Mesenchymal stem cell (in vitro differentiated cells and primary cell): ENCODE data around the gene GPER1.
A peak's percentile ranks its signal among the peaks of the same experiment; 100 is the strongest.

Experiments used
- DNase-seq: peaks from one replicate; pipeline ENCODE4 v3.0.0-alpha.2; 2013
- H2AFZ ChIP-seq: one replicate; pipeline ENCODE4 v1.6.1; 2013; ENCODE audit warnings: low read depth, mild to moderate bottlenecking, control low read depth, inconsistent platforms, low read length, moderate library complexity
- H2AK5ac ChIP-seq: 2 replicates; pipeline ENCODE4 v1.6.1; 2013; ENCODE audit warnings: low read length, moderate library complexity, mild to moderate bottlenecking, inconsistent platforms; ENCODE audit not compliant: severe bottlenecking
- H2BK120ac ChIP-seq: one replicate; pipeline ENCODE4 v1.6.1; 2013; ENCODE audit warnings: low read depth, mild to moderate bottlenecking, inconsistent platforms, low read length, moderate library complexity
- H2BK12ac ChIP-seq, 2 experiments: one replicate each; pipeline ENCODE4 v1.6.1; 2013; ENCODE audit warnings: inconsistent platforms in 2 of 2, low read length in 2 of 2, mild to moderate bottlenecking in 2 of 2, moderate library complexity in 2 of 2, control low read depth in 1 of 2
- H2BK15ac ChIP-seq: one replicate; pipeline ENCODE4 v1.6.1; 2013; ENCODE audit warnings: mild to moderate bottlenecking, low read depth, inconsistent platforms; ENCODE audit not compliant: poor library complexity, severe bottlenecking
- H2BK5ac ChIP-seq: 2 replicates; pipeline ENCODE4 v1.6.1; 2013; ENCODE audit warnings: low read depth, mild to moderate bottlenecking, low read length, control low read depth, inconsistent platforms; ENCODE audit not compliant: poor library complexity, severe bottlenecking
- H3K14ac ChIP-seq, 2 experiments: one replicate each; pipeline ENCODE4 v1.6.1; 2013; ENCODE audit warnings: inconsistent platforms in 2 of 2, low read length in 2 of 2, control low read depth in 1 of 2, mild to moderate bottlenecking in 1 of 2, moderate library complexity in 1 of 2
- H3K18ac ChIP-seq, 2 experiments: one replicate each; pipeline ENCODE4 v1.6.1; 2013; ENCODE audit warnings: inconsistent platforms in 2 of 2, low read length in 2 of 2, control low read depth in 1 of 2, low read depth in 1 of 2, mild to moderate bottlenecking in 1 of 2
- H3K23ac ChIP-seq, 2 experiments: one replicate each; pipeline ENCODE4 v1.6.1; 2013; ENCODE audit warnings: inconsistent platforms in 2 of 2, low read length in 2 of 2, mild to moderate bottlenecking in 2 of 2, moderate library complexity in 2 of 2, control low read depth in 1 of 2
- H3K27ac ChIP-seq: 2 replicates; pipeline ENCODE4 v1.5.1; 2013; ENCODE audit warnings: mild to moderate bottlenecking, moderate library complexity, low read length, control low read depth, inconsistent platforms; ENCODE audit not compliant: poor library complexity, severe bottlenecking
- H3K27me3 ChIP-seq, 2 experiments: 2 replicates each; pipeline versions ENCODE4 v1.6.1 to v1.7.0; 2013; ENCODE audit warnings: low read length in 2 of 2, mild to moderate bottlenecking in 2 of 2, moderate library complexity in 2 of 2, control low read depth in 1 of 2, inconsistent platforms in 1 of 2; ENCODE audit not compliant: control insufficient read depth in 1 of 2, insufficient read depth in 1 of 2
- H3K36me3 ChIP-seq, 2 experiments: 2 replicates each; pipeline versions ENCODE4 v1.6.1 to v1.7.0; 2013; ENCODE audit warnings: low read length in 2 of 2, control low read depth in 1 of 2, inconsistent platforms in 1 of 2, low read depth in 1 of 2, mild to moderate bottlenecking in 1 of 2; ENCODE audit not compliant: insufficient read depth in 2 of 2, control insufficient read depth in 1 of 2
- H3K4ac ChIP-seq, 2 experiments: one replicate each; pipeline ENCODE4 v1.6.1; 2013; ENCODE audit warnings: inconsistent platforms in 2 of 2, low read length in 2 of 2, mild to moderate bottlenecking in 2 of 2, moderate library complexity in 2 of 2, control low read depth in 1 of 2, low read depth in 1 of 2
- H3K4me1 ChIP-seq: 2 replicates; pipeline ENCODE4 v1.6.1; 2013; ENCODE audit warnings: low read depth, low read length, control low read depth; ENCODE audit not compliant: control insufficient read depth, insufficient read depth
- H3K4me2 ChIP-seq: 2 replicates; pipeline ENCODE4 v1.6.1; 2013; ENCODE audit warnings: low read length, mild to moderate bottlenecking, inconsistent platforms; ENCODE audit not compliant: poor library complexity, severe bottlenecking
- H3K4me3 ChIP-seq, 2 experiments: 2 replicates each; pipeline versions ENCODE4 v1.5.1 to v1.7.0; 2013; ENCODE audit warnings: low read length in 2 of 2, mild to moderate bottlenecking in 2 of 2, control low read depth in 1 of 2, low read depth in 1 of 2; ENCODE audit not compliant: insufficient read depth in 1 of 2
- H3K79me1 ChIP-seq: replicated peaks from 2 replicates; pipeline ENCODE4 v1.6.1; 2013; ENCODE audit warnings: mild to moderate bottlenecking, control low read depth, low read length, inconsistent platforms; ENCODE audit not compliant: poor library complexity, severe bottlenecking
- H3K9ac ChIP-seq: 2 replicates; pipeline ENCODE4 v1.7.0; 2013; ENCODE audit warnings: mild to moderate bottlenecking, low read length, moderate library complexity
- H3K9me3 ChIP-seq: 2 replicates; pipeline ENCODE4 v1.7.0; 2013; ENCODE audit warnings: mild to moderate bottlenecking, low read length; ENCODE audit not compliant: control insufficient read depth
- H4K8ac ChIP-seq: one replicate; pipeline ENCODE4 v1.6.1; 2013; ENCODE audit warnings: inconsistent platforms, mild to moderate bottlenecking, low read length, moderate library complexity
- H4K91ac ChIP-seq: one replicate; pipeline ENCODE4 v1.6.1; 2013; ENCODE audit warnings: mild to moderate bottlenecking, low read length, inconsistent platforms
- WGBS: methylation state at CpG from one replicate; pipeline ENCODE4 v1.1.7; 2013; ENCODE audit warnings: mixed read lengths; 5-methylcytosine and 5-hydroxymethylcytosine counted together

The GPER1 gene

DNA sequence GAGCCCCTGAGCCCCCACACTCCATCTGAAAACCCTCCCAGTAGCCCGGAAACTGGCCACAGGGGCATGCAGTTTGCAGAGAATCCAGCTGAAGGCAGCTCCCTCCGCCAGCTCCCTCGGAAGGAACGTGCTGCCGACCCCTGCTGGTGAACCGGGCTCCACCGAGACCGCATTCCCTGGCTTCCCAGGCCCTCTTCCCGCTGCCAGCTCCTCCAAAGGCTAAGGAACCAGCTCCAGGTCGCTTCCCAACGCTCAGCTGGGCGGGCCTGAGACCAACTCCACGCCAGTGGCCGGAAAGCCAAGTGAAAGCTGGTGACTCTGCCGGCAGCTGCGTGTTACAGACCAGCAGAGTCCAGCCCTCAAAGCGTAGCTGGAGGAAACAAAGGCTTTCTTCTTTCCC lies 35.8 kb downstream of the GPER1 start:
- no peak overlapping the region for H4K91ac ChIP-seq
- H3K36me3 ChIP-seq, result peaks cover 12 to 44% of the 10 kb centered on the region in 2 experiments
- H3K14ac ChIP-seq, result no peak overlapping the region
- peak overlapping the region; percentile 34 for H2BK15ac ChIP-seq
- H4K8ac ChIP-seq, result no peak overlapping the region
- H2AK5ac ChIP-seq, result no peak overlapping the region
- no peak overlapping the region for H3K4ac ChIP-seq
- peak overlapping the region; percentile 82 for H2BK120ac ChIP-seq
- peak overlapping the region in 1 of 2 experiments; percentile 28 for H3K18ac ChIP-seq
- no peaks in the 10 kb centered on the region for H3K27me3 ChIP-seq
- WGBS, result 11% methylated on average over 17 of the region's 17 CpGs
- DNase-seq, result peak; percentile 91
- H3K4me2 ChIP-seq, result no peak overlapping the region
- no peaks in the 10 kb centered on the region for H3K9me3 ChIP-seq
- H3K23ac ChIP-seq, result no peak overlapping the region
- no peak overlapping the region for H2AFZ ChIP-seq
- H3K4me3 ChIP-seq, result peak overlapping the region in 1 of 2 experiments; percentile 75
- H3K9ac ChIP-seq, result peak overlapping the region; percentile 92
- H2BK5ac ChIP-seq, result no peak overlapping the region
- H3K79me1 ChIP-seq, result peaks cover 40% of the 10 kb centered on the region
- H3K4me1 ChIP-seq, result peaks cover 37% of the 10 kb centered on the region
- H3K27ac ChIP-seq, result peak overlapping the region; percentile 27
- no peak overlapping the region for H2BK12ac ChIP-seq

DNA sequence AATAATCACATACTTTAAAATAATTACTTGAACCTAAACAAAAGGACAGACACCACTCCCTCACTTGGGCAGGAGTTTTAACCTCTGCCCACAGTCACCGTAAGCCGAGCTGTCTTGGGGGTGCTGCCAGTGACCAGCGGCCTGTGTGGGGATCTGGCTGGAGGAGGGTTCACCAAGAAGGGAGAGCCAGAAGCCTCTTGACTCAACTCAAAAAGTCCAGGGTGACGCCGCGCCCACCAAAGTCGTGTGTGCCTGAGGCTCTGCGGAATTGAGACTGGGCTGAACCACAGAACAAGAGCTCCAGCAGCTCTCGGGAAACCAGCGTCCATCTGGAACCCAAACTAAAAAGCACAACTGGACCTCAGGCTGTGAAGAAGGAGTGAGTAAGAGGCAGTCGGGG lies 36.3 kb downstream of the GPER1 start:
- H2BK5ac ChIP-seq, result no peak overlapping the region
- 94% methylated on average over 8 of the region's 11 CpGs for WGBS
- H3K4me3 ChIP-seq, result peak overlapping the region in 1 of 2 experiments; percentile 75
- no peak for DNase-seq
- no peak overlapping the region for H2AK5ac ChIP-seq
- H3K9ac ChIP-seq, result peak overlapping the region; percentile 92
- no peaks in the 10 kb centered on the region for H3K27me3 ChIP-seq
- no peak overlapping the region for H3K23ac ChIP-seq
- H3K27ac ChIP-seq, result peak overlapping the region; percentile 27
- H3K4ac ChIP-seq, result peak overlapping the region; percentile 61 to 65
- H2BK120ac ChIP-seq, result no peak overlapping the region
- no peak overlapping the region for H3K14ac ChIP-seq
- peak overlapping the region; percentile 66 for H4K8ac ChIP-seq
- H4K91ac ChIP-seq, result peak overlapping the region; percentile 61
- peak overlapping the region; percentile 3 to 32 for H2BK12ac ChIP-seq
- H2BK15ac ChIP-seq, result no peak overlapping the region
- H3K4me1 ChIP-seq, result peaks cover 37% of the 10 kb centered on the region
- H3K9me3 ChIP-seq, result no peaks in the 10 kb centered on the region
- H3K18ac ChIP-seq, result peak overlapping the region in 1 of 2 experiments; percentile 45
- no peak overlapping the region for H3K4me2 ChIP-seq
- H2AFZ ChIP-seq, result no peak overlapping the region
- H3K36me3 ChIP-seq, result peaks cover 12 to 44% of the 10 kb centered on the region in 2 experiments
- peaks cover 38% of the 10 kb centered on the region for H3K79me1 ChIP-seq

DNA sequence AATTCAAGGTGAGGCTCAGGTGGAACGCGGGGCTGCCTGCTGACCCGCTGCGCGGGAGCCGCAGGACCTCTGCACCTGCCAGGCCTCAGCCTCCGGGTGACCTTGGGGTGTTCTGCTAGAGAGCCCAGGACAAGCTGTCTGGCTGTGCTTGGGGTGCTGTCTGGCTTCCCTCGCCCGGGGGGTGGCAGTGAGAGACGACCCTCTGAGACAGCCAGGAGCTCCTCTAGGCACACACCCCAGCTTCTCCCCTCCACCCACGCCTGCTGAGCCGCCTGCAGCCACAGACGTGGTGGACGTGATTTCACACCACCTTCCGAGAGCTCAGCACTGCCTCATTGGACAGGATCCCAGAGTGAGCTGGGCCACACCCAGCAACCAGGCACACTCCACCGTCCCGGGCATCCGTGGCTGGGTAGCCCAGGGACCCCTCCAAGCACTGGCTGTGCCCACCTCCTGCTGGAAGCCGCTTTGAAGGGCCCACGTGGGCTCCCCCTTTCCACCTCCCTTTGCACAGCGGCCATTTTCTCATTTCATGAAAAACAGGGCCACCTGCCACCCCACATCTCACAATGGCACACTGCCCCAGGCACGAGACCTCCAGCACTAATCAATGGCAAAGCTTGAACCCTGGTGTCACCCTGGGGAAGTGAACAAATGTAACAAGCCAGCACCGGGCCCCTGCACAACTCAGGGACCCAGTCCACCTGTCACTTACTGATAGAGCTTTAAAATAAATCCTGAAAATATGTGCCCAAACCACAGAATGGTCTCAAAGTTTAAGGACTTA lies 37.1 kb downstream of the GPER1 start:
- Histone ChIP-seq H3K27me3 (no peaks in the 10 kb centered on the region), H3K18ac (no peak overlapping the region), H3K14ac (peak overlapping the region in 1 of 2 experiments; percentile 4), H3K23ac (no peak overlapping the region), H2BK15ac (no peak overlapping the region), H3K4me1 (peaks cover 39% of the 10 kb centered on the region), H4K91ac (peak overlapping the region; percentile 9), H3K4ac (peak overlapping the region in 1 of 2 experiments; percentile 51), H2BK5ac (no peak overlapping the region), H2BK12ac (no peak overlapping the region), H2AFZ (no peak overlapping the region), H3K9ac (peak overlapping the region; percentile 81), H3K27ac (no peak overlapping the region), H3K4me2 (no peak overlapping the region), H3K4me3 (peak overlapping the region in 1 of 2 experiments; percentile 79), H2AK5ac (no peak overlapping the region), H2BK120ac (no peak overlapping the region), H3K79me1 (peaks cover 43% of the 10 kb centered on the region), H3K36me3 (peaks cover 18 to 51% of the 10 kb centered on the region in 2 experiments), H3K9me3 (no peaks in the 10 kb centered on the region), H4K8ac (no peak overlapping the region)
- no peak for DNase-seq
- WGBS, result 95% methylated on average over 23 of the region's 23 CpGs

DNA sequence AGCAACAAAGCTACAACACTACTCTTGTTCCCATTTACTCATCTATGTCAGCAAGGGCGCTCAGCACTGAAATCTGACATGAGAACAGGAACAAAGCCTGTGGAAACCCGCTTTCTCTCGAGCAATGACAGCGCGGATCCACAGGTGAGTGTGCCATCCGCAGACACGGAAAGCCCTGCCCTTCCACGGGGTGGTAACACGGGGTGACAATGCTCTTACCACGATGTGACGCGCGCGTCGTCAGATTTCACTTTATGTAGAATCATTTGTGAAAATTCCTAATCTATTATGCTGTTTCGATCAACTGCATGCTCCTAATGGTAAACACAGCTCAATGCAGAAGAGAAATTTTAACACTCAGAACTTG lies 37.7 kb downstream of the GPER1 start:
- Histone ChIP-seq H3K23ac (no peak overlapping the region), H3K9me3 (no peaks in the 10 kb centered on the region), H3K4ac (no peak overlapping the region), H3K18ac (no peak overlapping the region), H2BK12ac (no peak overlapping the region), H3K36me3 (peaks cover 18 to 54% of the 10 kb centered on the region in 2 experiments), H2AFZ (no peak overlapping the region), H4K91ac (no peak overlapping the region), H3K4me1 (peaks cover 40% of the 10 kb centered on the region), H2BK5ac (no peak overlapping the region), H3K4me2 (no peak overlapping the region), H2BK15ac (no peak overlapping the region), H3K27ac (no peak overlapping the region), H3K79me1 (peaks cover 45% of the 10 kb centered on the region), H3K9ac (no peak overlapping the region), H3K14ac (no peak overlapping the region), H2BK120ac (no peak overlapping the region), H3K4me3 (peak overlapping the region in 1 of 2 experiments; percentile 79), H3K27me3 (no peaks in the 10 kb centered on the region), H2AK5ac (no peak overlapping the region), H4K8ac (no peak overlapping the region)
- WGBS, result 99% methylated on average over 16 of the region's 16 CpGs
- no peak for DNase-seq
